ENCODE results near the gene DNAAF5.

The DNAAF5 gene

DNA sequence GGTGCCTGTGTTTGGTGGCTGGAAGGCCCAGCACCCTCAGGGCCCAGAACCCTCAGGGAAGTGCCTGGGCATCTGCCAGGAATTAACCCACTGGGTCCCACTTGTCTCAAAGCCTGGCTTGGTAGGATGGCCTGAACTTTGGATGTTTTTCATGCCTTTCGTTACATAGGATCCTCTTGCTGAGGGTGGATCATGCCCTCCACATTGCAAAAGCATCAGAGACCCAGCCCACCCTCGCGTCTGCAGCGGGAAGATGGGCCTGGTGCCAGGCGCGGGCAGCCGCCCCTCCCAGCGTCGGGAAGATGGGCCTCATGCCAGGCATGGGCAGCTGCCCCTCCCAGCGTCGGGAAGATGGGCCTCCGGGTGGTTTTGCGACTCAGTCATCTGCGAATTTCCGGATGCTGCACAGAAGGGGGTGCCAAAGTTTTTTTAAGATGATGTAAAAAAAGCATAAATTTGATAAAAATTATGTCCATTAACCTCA is 52.5 kb downstream of the DNAAF5 start:
- Mint-ChIP-seq H3K9me3 (peaks cover 12% of the 10 kb centered on the region), H3K4me3 (no peak overlapping the region), H3K36me3 (ENCODE audit: low read depth) (peaks cover 99% of the 10 kb centered on the region), H3K27me3 (no peaks in the 10 kb centered on the region), H3K27ac (no peak overlapping the region), H3K4me1 (ENCODE audit: low read depth) (no peaks in the 10 kb centered on the region)
- intact Hi-C loops (cut with micrococcal nuclease), result no loop called here

- Mint-ChIP-seq H3K36me3 (ENCODE audit: low read depth) (peaks cover 99% of the 10 kb centered on the region), H3K4me1 (ENCODE audit: low read depth) (no peaks in the 10 kb centered on the region), H3K27me3 (no peaks in the 10 kb centered on the region), H3K9me3 (peaks cover 12% of the 10 kb centered on the region), H3K27ac (no peak overlapping the region), H3K4me3 (no peak overlapping the region)
- intact Hi-C loops (cut with micrococcal nuclease), result no loop called here
Observed at GRCh38 chr7:779480-779879, 53.0 kb downstream of the DNAAF5 start.

DNA sequence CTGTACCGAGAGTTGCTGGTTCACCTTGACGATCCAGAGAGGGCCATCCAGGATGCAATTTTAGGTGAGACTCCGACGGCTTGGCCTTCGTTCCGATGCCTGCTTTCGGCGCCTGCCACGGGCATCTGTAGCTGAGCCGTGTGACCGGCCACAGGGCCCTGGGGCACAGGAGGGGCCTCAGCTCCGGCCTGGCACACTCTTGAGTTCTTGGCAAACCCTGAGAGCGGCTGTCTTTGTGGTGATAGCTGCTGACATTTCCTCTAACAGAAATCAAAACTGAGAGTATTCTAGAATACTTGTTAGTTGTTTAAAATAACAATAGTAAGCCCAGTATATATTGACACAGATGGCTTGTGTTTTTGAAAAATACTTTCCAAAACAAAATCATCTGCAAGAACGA is 53.6 kb downstream of the DNAAF5 start:
- peaks cover 99% of the 10 kb centered on the region for H3K36me3 Mint-ChIP-seq (ENCODE audit: low read depth)
- H3K27me3 Mint-ChIP-seq, result no peaks in the 10 kb centered on the region
- H3K4me3 Mint-ChIP-seq, result no peak overlapping the region
- no peaks in the 10 kb centered on the region for H3K4me1 Mint-ChIP-seq (ENCODE audit: low read depth)
- no peak overlapping the region for H3K27ac Mint-ChIP-seq
- peaks cover 12% of the 10 kb centered on the region for H3K9me3 Mint-ChIP-seq
- intact Hi-C loops (cut with micrococcal nuclease), result no loop called here

GRCh38 chr7:780516-780915 is 54.0 kb downstream of the DNAAF5 start:
- no peaks in the 10 kb centered on the region for H3K27me3 Mint-ChIP-seq
- intact Hi-C loops (cut with micrococcal nuclease), result no loop called here
- peaks cover 12% of the 10 kb centered on the region for H3K9me3 Mint-ChIP-seq
- H3K4me1 Mint-ChIP-seq (ENCODE audit: low read depth), result no peaks in the 10 kb centered on the region
- H3K27ac Mint-ChIP-seq, result no peak overlapping the region
- H3K4me3 Mint-ChIP-seq, result no peak overlapping the region
- peaks cover 98% of the 10 kb centered on the region for H3K36me3 Mint-ChIP-seq (ENCODE audit: low read depth)

DNA sequence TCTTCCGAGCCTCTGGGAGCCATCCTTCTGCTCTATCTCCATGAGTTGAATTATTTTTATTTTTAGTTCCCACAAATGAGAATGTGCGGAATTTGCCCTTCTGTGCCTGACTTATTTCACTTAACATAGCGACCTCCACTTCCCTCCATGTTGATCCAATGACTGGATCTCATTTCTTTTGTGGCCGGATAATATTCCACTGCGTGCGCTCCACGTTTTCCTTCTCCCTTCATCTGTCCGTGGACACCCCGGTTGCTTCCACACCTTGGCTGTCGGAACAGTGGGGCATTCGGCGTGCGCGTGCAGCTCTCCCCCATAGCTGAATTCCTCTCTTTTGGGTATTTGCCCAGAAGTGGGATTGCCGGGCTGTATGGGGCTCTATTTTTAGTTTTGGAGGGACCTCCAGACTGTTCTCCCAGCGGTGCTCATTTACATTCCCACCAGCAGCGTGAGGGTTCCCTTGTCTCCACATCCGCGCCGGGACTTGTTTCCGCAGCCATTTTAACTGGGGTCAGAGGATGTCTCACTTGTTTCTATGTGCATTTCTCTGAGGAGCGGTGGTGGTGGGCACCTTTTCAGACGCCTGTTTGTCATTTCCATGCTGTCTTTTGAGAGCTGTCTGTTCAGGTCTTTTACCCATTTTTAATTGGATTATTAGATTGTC is 54.8 kb downstream of the DNAAF5 start:
- intact Hi-C loops (cut with micrococcal nuclease), result no loop called here
- Mint-ChIP-seq H3K27ac (no peak overlapping the region), H3K4me1 (ENCODE audit: low read depth) (no peaks in the 10 kb centered on the region), H3K36me3 (ENCODE audit: low read depth) (peaks cover 94% of the 10 kb centered on the region), H3K27me3 (no peaks in the 10 kb centered on the region), H3K9me3 (peaks cover 12% of the 10 kb centered on the region), H3K4me3 (no peak overlapping the region)

DNA sequence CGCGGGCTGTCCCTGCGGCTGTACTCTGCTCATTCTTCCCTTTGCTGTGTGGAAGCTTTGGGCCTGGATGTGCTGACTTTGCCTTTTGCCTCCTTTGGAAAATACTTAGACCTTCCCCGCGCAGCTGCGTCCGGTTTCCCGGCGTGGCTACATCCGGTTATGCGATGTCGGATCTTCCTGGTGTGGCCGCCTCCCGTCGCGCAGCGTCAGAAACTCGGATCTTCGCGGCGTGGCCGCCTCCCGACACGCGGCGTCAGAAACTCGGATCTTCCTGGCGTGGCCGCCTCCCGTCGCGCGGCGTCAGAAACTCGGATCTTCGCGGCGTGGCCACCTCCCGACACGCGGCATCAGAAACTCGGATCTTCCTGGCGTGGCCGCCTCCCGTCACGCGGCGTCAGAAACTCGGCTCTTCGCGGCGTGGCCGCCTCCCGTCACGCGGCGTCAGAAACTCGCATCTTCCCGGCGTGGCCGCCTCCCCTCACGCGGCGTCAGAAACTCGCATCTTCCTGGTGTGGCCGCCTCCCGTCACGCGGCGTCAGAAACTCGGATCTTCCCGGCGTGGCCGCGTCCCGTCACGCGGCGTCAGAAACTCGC is 55.5 kb downstream of the DNAAF5 start:
- H3K4me1 Mint-ChIP-seq (ENCODE audit: low read depth), result no peaks in the 10 kb centered on the region
- no peak overlapping the region for H3K4me3 Mint-ChIP-seq
- intact Hi-C loops (cut with micrococcal nuclease), result no loop called here
- no peak overlapping the region for H3K27ac Mint-ChIP-seq
- peaks cover 87% of the 10 kb centered on the region for H3K36me3 Mint-ChIP-seq (ENCODE audit: low read depth)
- peaks cover 12% of the 10 kb centered on the region for H3K9me3 Mint-ChIP-seq
- H3K27me3 Mint-ChIP-seq, result no peaks in the 10 kb centered on the region

GRCh38 chr7:782718-783449 is 56.4 kb downstream of the DNAAF5 start:
- peaks cover 12% of the 10 kb centered on the region for H3K9me3 Mint-ChIP-seq
- intact Hi-C loops (cut with micrococcal nuclease), result no loop called here
- no peak overlapping the region for H3K27ac Mint-ChIP-seq
- no peak overlapping the region for H3K4me3 Mint-ChIP-seq
- H3K4me1 Mint-ChIP-seq (ENCODE audit: low read depth), result no peaks in the 10 kb centered on the region
- H3K27me3 Mint-ChIP-seq, result no peaks in the 10 kb centered on the region
- H3K36me3 Mint-ChIP-seq (ENCODE audit: low read depth), result peaks cover 83% of the 10 kb centered on the region

DNA sequence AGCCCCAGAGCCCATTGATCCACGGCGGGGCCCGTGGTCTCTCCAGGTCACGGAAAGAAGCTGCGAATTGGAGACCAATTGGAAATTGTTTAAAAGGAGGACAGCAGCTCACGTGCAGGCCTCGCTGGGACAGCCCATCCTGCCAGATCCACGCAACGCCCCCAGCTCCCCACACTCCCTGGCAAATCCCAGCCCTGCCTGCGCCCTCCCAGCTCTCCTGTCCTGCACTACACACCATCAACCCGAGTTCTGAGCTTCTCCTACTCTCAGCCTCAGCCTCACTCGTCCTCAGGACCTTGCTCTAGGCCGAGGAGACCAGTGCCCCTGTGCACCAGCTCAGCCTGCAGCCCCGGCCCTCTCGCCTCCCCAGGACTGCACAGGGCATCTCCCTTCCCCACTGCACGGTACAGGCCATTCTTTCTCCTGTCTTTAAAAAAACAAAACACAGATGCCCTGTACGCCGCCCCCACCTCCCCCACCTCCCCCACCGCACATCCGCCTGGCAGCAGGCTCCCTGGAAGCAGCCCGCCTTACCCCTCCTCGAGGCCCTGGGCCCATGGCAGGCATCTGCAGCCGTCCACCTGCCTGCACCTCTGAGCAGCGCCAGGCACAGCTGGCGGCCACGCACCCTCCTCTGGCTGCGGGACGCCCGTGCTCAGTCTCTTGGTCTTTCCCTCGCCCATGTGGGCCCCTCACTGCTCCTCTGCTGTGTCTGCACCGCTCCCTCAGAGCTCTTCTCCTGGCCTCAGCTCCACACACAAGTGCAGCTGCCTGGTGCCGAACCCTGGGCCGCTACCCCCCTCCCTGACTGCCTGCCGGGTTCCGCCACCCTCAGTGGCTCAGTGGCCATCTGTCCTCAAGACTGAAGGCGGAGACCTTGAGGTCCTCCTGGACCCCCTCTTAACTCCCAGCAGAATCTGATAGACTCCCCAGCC is 57.3 kb downstream of the DNAAF5 start:
- H3K9me3 Mint-ChIP-seq, result peaks cover 18% of the 10 kb centered on the region

GRCh38 chr7:784971-785370 is 58.5 kb downstream of the DNAAF5 start:
- peaks cover 24% of the 10 kb centered on the region for H3K9me3 Mint-ChIP-seq
- no peak overlapping the region for H3K27ac Mint-ChIP-seq
- no peaks in the 10 kb centered on the region for H3K4me1 Mint-ChIP-seq (ENCODE audit: low read depth)
- H3K27me3 Mint-ChIP-seq, result no peaks in the 10 kb centered on the region
- H3K36me3 Mint-ChIP-seq (ENCODE audit: low read depth), result peaks cover 80% of the 10 kb centered on the region
- H3K4me3 Mint-ChIP-seq, result no peak overlapping the region
- intact Hi-C loops (cut with micrococcal nuclease), result no loop called here

More for the DNA sequence above, 57.3 kb downstream of the DNAAF5 start:
- Mint-ChIP-seq H3K27ac (no peak overlapping the region), H3K4me3 (no peak overlapping the region), H3K4me1 (ENCODE audit: low read depth) (no peaks in the 10 kb centered on the region), H3K27me3 (no peaks in the 10 kb centered on the region), H3K36me3 (ENCODE audit: low read depth) (peaks cover 83% of the 10 kb centered on the region)
- intact Hi-C loops (cut with micrococcal nuclease), result no loop called here

DNA sequence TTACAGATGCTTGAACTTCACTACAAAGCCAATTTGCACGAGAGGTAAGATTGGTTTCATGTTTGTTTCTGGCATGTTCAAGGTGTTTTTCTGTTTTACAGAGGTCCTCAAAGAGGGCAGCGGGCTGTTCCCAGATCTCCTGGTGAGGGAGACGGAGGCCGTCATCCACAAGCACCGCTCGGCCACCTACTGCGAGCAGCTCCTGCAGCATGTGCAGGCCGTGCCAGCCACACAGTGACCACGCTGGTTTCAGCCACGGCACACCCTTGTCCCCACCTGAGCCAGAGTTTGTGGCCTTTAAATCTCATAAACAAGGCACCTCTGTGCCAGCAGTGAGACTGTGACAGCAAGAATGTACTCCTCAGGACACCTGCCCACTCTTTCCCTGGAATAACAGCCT is 58.9 kb downstream of the DNAAF5 start:
- H3K4me1 Mint-ChIP-seq (ENCODE audit: low read depth), result no peaks in the 10 kb centered on the region
- peaks cover 77% of the 10 kb centered on the region for H3K36me3 Mint-ChIP-seq (ENCODE audit: low read depth)
- H3K27me3 Mint-ChIP-seq, result no peaks in the 10 kb centered on the region
- intact Hi-C loops (cut with micrococcal nuclease), result no loop called here
- no peak overlapping the region for H3K27ac Mint-ChIP-seq
- no peak overlapping the region for H3K4me3 Mint-ChIP-seq
- peaks cover 24% of the 10 kb centered on the region for H3K9me3 Mint-ChIP-seq

- intact Hi-C loops (cut with micrococcal nuclease), result loop anchor here (1.0 kb wide), 1 partner anchor 87 kb away; no protein-coding TSS in a partner anchor
- peaks cover 64% of the 10 kb centered on the region for H3K36me3 Mint-ChIP-seq (ENCODE audit: low read depth)
- H3K27me3 Mint-ChIP-seq, result no peaks in the 10 kb centered on the region
- no peaks in the 10 kb centered on the region for H3K4me1 Mint-ChIP-seq (ENCODE audit: low read depth)
- H3K9me3 Mint-ChIP-seq, result peaks cover 24% of the 10 kb centered on the region
- H3K4me3 Mint-ChIP-seq, result no peak overlapping the region
- H3K27ac Mint-ChIP-seq, result no peak overlapping the region
Observed at GRCh38 chr7:786472-787255, 60.2 kb downstream of the DNAAF5 start.

GRCh38 chr7:787332-788240 is 61.1 kb downstream of the DNAAF5 start:
- Mint-ChIP-seq H3K27me3 (no peaks in the 10 kb centered on the region), H3K27ac (no peak overlapping the region), H3K4me1 (ENCODE audit: low read depth) (no peaks in the 10 kb centered on the region), H3K36me3 (ENCODE audit: low read depth) (peaks cover 55% of the 10 kb centered on the region), H3K9me3 (peaks cover 15% of the 10 kb centered on the region), H3K4me3 (no peak overlapping the region)
- intact Hi-C loops (cut with micrococcal nuclease), result no loop called here
